ENCODE data around the gene SNAPC2.

Gene SNAPC2

DNA sequence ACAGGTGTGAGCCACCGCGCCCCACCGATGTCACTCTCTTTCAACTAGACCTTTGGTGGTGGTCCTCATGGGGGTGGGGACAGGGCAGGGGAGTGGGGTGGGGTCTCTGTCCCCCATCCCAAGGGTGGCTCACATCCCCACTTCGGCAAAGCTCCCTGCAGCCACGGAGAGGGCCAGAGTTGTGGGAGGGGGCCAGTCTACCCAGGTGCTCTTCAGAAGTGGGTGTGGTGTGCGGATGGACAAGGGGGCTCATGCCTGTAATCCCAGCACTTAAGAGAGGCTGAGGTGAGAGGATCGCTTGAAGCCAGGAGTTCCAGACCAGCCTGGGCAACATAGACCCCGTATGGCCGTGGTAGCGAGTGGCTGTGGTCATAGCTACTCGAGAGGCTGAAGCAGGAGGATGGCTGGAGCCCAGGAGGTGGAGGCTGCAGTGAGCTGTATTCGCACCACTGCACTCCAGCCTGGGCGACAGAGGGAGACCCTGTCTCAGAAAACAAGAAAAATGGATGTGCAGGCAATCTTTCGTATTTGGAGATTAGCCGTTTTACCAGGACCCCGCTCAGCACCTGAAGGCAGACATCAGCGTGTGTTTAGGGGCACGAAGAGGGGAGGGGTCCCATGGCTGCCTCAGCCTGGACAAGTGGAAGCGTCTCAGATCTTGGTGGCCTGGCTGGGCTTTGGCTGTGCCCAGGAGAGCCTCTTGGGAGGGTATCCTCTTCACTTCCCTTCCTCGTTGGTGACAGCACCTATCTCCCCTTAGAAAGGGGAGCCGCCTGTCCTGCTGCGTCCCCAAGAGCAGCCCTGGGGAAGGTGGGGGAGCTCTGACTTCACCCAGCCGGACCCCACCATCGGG is 4.7 kb upstream of the SNAPC2 start:
- Histone ChIP-seq H2BK120ac (ENCODE audit: low read depth, low read length) (no peak overlapping the region), H2BK5ac (ENCODE audit: low read depth, low read length, poor library complexity, severe bottlenecking) (no peak overlapping the region), H3K18ac (ENCODE audit: low read depth in 1 of 2, low read length in 2 of 2) (no peak overlapping the region), H3K14ac (ENCODE audit: low read length in 2 of 2) (no peak overlapping the region), H3K23ac (ENCODE audit: low read length in 2 of 2) (peak overlapping the region in 1 of 2 experiments; percentile 57), H2AFZ (ENCODE audit: low read depth, low read length) (no peak overlapping the region), H3K9ac (ENCODE audit: low read length) (peak overlapping the region; percentile 38), H4K8ac (ENCODE audit: low read length) (peak overlapping the region; percentile 24), H2BK15ac (ENCODE audit: low read depth, poor library complexity, severe bottlenecking) (peak overlapping the region; percentile 60), H3K79me1 (replicated peaks; ENCODE audit: low read length, poor library complexity, severe bottlenecking) (peaks cover 10% of the 10 kb centered on the region), H2AK5ac (ENCODE audit: low read length, severe bottlenecking) (no peak overlapping the region), H3K27ac (ENCODE audit: low read length, poor library complexity, severe bottlenecking) (no peak overlapping the region), H3K4me2 (ENCODE audit: low read length, poor library complexity, severe bottlenecking) (peak overlapping the region; percentile 54), H4K91ac (ENCODE audit: low read length) (no peak overlapping the region), H3K4me3 (ENCODE audit: insufficient read depth in 1 of 2, low read depth in 1 of 2, low read length in 2 of 2) (peak overlapping the region in 1 of 2 experiments; percentile 63), H3K36me3 (ENCODE audit: control insufficient read depth in 1 of 2, insufficient read depth in 2 of 2, low read depth in 1 of 2, low read length in 2 of 2) (peaks cover 25 to 43% of the 10 kb centered on the region in 2 experiments), H3K9me3 (ENCODE audit: control insufficient read depth, low read length) (no peaks in the 10 kb centered on the region), H2BK12ac (ENCODE audit: low read length in 2 of 2) (no peak overlapping the region), H3K27me3 (ENCODE audit: control insufficient read depth in 1 of 2, insufficient read depth in 1 of 2, low read length in 2 of 2) (peaks cover 21 to 31% of the 10 kb centered on the region in 2 experiments), H3K4ac (ENCODE audit: low read depth in 1 of 2, low read length in 2 of 2) (no peak overlapping the region), H3K4me1 (ENCODE audit: control insufficient read depth, insufficient read depth, low read depth, low read length) (peaks cover 30% of the 10 kb centered on the region)
- DNase-seq: no peak
- 70% methylated on average over 24 of the region's 24 CpGs for WGBS

DNA sequence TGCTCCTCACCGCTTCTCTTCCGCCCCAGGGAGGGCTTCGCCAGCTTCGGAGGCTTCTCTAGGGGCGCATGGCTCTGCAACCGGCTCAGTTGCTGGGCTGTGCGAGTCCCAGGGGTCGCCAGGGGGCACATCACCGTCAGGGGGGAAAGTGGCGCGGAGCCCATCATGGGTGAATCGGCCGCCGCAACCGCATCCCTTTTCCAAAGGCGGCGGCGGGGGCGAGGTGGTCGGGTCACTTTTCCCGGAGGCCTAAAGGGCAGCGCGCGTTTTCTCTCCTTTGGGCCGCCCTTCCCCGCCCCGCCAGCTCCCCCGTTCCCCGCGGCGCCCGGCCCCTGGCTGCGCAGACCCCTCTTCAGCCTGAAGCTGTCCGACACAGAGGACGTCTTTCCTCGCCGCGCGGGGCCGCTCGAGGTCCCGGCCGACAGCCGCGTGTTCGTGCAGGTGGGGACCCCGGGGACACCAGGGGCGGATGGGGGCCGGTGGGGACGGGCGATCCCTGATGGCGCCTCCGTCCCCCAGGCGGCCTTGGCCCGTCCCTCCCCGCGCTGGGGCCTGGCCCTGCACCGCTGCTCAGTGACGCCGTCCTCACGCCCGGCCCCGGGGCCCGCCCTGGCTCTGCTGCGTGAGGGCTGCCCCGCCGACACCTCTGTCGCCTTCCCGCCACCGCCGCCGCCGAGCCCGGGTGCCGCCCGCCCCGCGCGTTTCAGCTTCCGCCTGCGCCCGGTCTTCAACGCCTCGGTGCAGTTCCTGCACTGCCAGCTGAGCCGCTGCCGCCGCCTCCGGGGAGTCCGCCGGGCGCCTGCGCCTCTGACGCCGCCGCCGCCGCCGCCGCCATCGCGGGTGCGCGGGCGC is 3.8 kb upstream of the SNAPC2 start:
- H3K27ac ChIP-seq (ENCODE audit: low read length, poor library complexity, severe bottlenecking): no peak overlapping the region
- no peaks in the 10 kb centered on the region for H3K9me3 ChIP-seq (ENCODE audit: control insufficient read depth, low read length)
- peak overlapping the region; percentile 16 for H2AFZ ChIP-seq (ENCODE audit: low read depth, low read length)
- peaks cover 17 to 35% of the 10 kb centered on the region in 2 experiments for H3K36me3 ChIP-seq (ENCODE audit: control insufficient read depth in 1 of 2, insufficient read depth in 2 of 2, low read depth in 1 of 2, low read length in 2 of 2)
- peak overlapping the region; percentile 58 for H4K91ac ChIP-seq (ENCODE audit: low read length)
- peak overlapping the region in 1 of 2 experiments; percentile 36 for H3K23ac ChIP-seq (ENCODE audit: low read length in 2 of 2)
- H3K4me3 ChIP-seq (ENCODE audit: insufficient read depth in 1 of 2, low read depth in 1 of 2, low read length in 2 of 2): peak overlapping the region; percentile 49 to 63
- DNase-seq: peak; percentile 23
- H3K18ac ChIP-seq (ENCODE audit: low read depth in 1 of 2, low read length in 2 of 2): peak overlapping the region; percentile 50 to 73
- no peak overlapping the region for H2BK5ac ChIP-seq (ENCODE audit: low read depth, low read length, poor library complexity, severe bottlenecking)
- H3K9ac ChIP-seq (ENCODE audit: low read length): peak overlapping the region; percentile 38
- H2AK5ac ChIP-seq (ENCODE audit: low read length, severe bottlenecking): no peak overlapping the region
- peak overlapping the region; percentile 93 for H4K8ac ChIP-seq (ENCODE audit: low read length)
- peak overlapping the region in 1 of 2 experiments; percentile 74 for H3K14ac ChIP-seq (ENCODE audit: low read length in 2 of 2)
- peaks cover 5% of the 10 kb centered on the region for H3K79me1 ChIP-seq (replicated peaks; ENCODE audit: low read length, poor library complexity, severe bottlenecking)
- H3K4ac ChIP-seq (ENCODE audit: low read depth in 1 of 2, low read length in 2 of 2): no peak overlapping the region
- H2BK15ac ChIP-seq (ENCODE audit: low read depth, poor library complexity, severe bottlenecking): peak overlapping the region; percentile 60
- H3K27me3 ChIP-seq (ENCODE audit: control insufficient read depth in 1 of 2, insufficient read depth in 1 of 2, low read length in 2 of 2): peaks cover 21 to 31% of the 10 kb centered on the region in 2 experiments
- peak overlapping the region; percentile 54 for H3K4me2 ChIP-seq (ENCODE audit: low read length, poor library complexity, severe bottlenecking)
- 2% methylated on average over 100 of the region's 104 CpGs for WGBS
- no peak overlapping the region for H2BK12ac ChIP-seq (ENCODE audit: low read length in 2 of 2)
- peaks cover 35% of the 10 kb centered on the region for H3K4me1 ChIP-seq (ENCODE audit: control insufficient read depth, insufficient read depth, low read depth, low read length)
- H2BK120ac ChIP-seq (ENCODE audit: low read depth, low read length): no peak overlapping the region

DNA sequence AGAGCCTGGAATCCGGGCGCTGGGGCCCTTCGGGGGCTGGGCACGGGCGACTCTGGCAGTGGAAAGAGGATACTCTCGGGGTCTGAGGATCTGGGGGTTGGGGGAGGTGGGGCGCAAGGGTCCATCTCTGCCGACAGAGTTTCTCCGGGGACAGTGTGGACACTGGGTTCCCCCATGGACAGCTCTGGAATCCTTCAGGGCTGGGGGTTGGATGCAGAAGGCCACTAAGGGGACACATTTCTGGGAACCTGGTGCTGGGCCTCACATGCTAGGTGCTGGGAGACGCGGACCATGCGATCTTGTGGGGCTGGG is 3.2 kb upstream of the SNAPC2 start:
- no peak overlapping the region for H3K18ac ChIP-seq (ENCODE audit: low read depth in 1 of 2, low read length in 2 of 2)
- H3K36me3 ChIP-seq (ENCODE audit: control insufficient read depth in 1 of 2, insufficient read depth in 2 of 2, low read depth in 1 of 2, low read length in 2 of 2): peaks cover 14 to 35% of the 10 kb centered on the region in 2 experiments
- no peak overlapping the region for H3K14ac ChIP-seq (ENCODE audit: low read length in 2 of 2)
- H3K4me1 ChIP-seq (ENCODE audit: control insufficient read depth, insufficient read depth, low read depth, low read length): peaks cover 41% of the 10 kb centered on the region
- WGBS: 5% methylated on average over 12 of the region's 12 CpGs
- no peak overlapping the region for H2BK5ac ChIP-seq (ENCODE audit: low read depth, low read length, poor library complexity, severe bottlenecking)
- peak overlapping the region; percentile 29 for H3K9ac ChIP-seq (ENCODE audit: low read length)
- peak overlapping the region in 1 of 2 experiments; percentile 55 for H2BK12ac ChIP-seq (ENCODE audit: low read length in 2 of 2)
- no peak overlapping the region for H2AFZ ChIP-seq (ENCODE audit: low read depth, low read length)
- peak; percentile 21 for DNase-seq
- H3K79me1 ChIP-seq (replicated peaks; ENCODE audit: low read length, poor library complexity, severe bottlenecking): peaks cover 4% of the 10 kb centered on the region
- no peak overlapping the region for H2BK120ac ChIP-seq (ENCODE audit: low read depth, low read length)
- peak overlapping the region; percentile 54 for H2BK15ac ChIP-seq (ENCODE audit: low read depth, poor library complexity, severe bottlenecking)
- peak overlapping the region; percentile 93 for H4K8ac ChIP-seq (ENCODE audit: low read length)
- H3K9me3 ChIP-seq (ENCODE audit: control insufficient read depth, low read length): no peaks in the 10 kb centered on the region
- H3K27ac ChIP-seq (ENCODE audit: low read length, poor library complexity, severe bottlenecking): no peak overlapping the region
- H3K4me2 ChIP-seq (ENCODE audit: low read length, poor library complexity, severe bottlenecking): peak overlapping the region; percentile 54
- no peak overlapping the region for H4K91ac ChIP-seq (ENCODE audit: low read length)
- no peak overlapping the region for H3K4ac ChIP-seq (ENCODE audit: low read depth in 1 of 2, low read length in 2 of 2)
- H3K4me3 ChIP-seq (ENCODE audit: insufficient read depth in 1 of 2, low read depth in 1 of 2, low read length in 2 of 2): peak overlapping the region; percentile 49 to 63
- peaks cover 21 to 31% of the 10 kb centered on the region in 2 experiments for H3K27me3 ChIP-seq (ENCODE audit: control insufficient read depth in 1 of 2, insufficient read depth in 1 of 2, low read length in 2 of 2)
- no peak overlapping the region for H2AK5ac ChIP-seq (ENCODE audit: low read length, severe bottlenecking)
- no peak overlapping the region for H3K23ac ChIP-seq (ENCODE audit: low read length in 2 of 2)
